HG03095 (cell line): ENCODE results near the gene RABGAP1L.
"Not testable (repeated sequence)": the region's sequence is repeated elsewhere in the genome, so short reads cannot be mapped to it uniquely, and the experiment has no call there.

Experiments
- ATAC-seq: cut with Tn5 transposase; IDR thresholded peaks from one replicate; pipeline ENCODE4 v1.9.1; 2021; ENCODE audit warnings: moderate library complexity; ENCODE audit not compliant: unreplicated experiment

Gene RABGAP1L

GRCh38 chr1:174696026-174696821 lies 536.9 kb downstream of the RABGAP1L start:
- ATAC-seq, result no peak

- ATAC-seq, result no peak
These were observed 541.0 kb downstream of the RABGAP1L start for GRCh38 chr1:174700314-174700713.

- ATAC-seq, result no peak
These were observed 541.5 kb downstream of the RABGAP1L start for GRCh38 chr1:174700775-174701174.

GRCh38 chr1:174701565-174701964 lies 542.2 kb downstream of the RABGAP1L start:
- no peak for ATAC-seq

GRCh38 chr1:174702011-174702410 lies 542.7 kb downstream of the RABGAP1L start:
- no peak for ATAC-seq

- no peak for ATAC-seq
These were observed 544.0 kb downstream of the RABGAP1L start for GRCh38 chr1:174703309-174703708.

GRCh38 chr1:174704300-174704699 lies 545.0 kb downstream of the RABGAP1L start:
- ATAC-seq, result no peak

- ATAC-seq, result no peak
These were observed 551.8 kb downstream of the RABGAP1L start for GRCh38 chr1:174710868-174711845.

- ATAC-seq, result not testable (repeated sequence)
These were observed 552.5 kb downstream of the RABGAP1L start for GRCh38 chr1:174711848-174712247.

- no peak for ATAC-seq
These were observed 553.2 kb downstream of the RABGAP1L start for GRCh38 chr1:174712541-174712940.

- ATAC-seq, result no peak
These were observed 554.5 kb downstream of the RABGAP1L start for GRCh38 chr1:174713796-174714195.

- ATAC-seq, result no peak
These were observed 559.9 kb downstream of the RABGAP1L start for GRCh38 chr1:174719194-174719593.

GRCh38 chr1:174720618-174721017 lies 561.3 kb downstream of the RABGAP1L start:
- no peak for ATAC-seq

GRCh38 chr1:174721246-174721645 lies 561.9 kb downstream of the RABGAP1L start:
- no peak for ATAC-seq

GRCh38 chr1:174723816-174724215 lies 564.5 kb downstream of the RABGAP1L start:
- no peak for ATAC-seq

GRCh38 chr1:174724219-174724618 lies 564.9 kb downstream of the RABGAP1L start:
- ATAC-seq, result no peak

- no peak for ATAC-seq
These were observed 567.0 kb downstream of the RABGAP1L start for GRCh38 chr1:174726167-174726879.

- no peak for ATAC-seq
These were observed 567.7 kb downstream of the RABGAP1L start for GRCh38 chr1:174726880-174727585.

GRCh38 chr1:174734270-174734669 lies 575.0 kb downstream of the RABGAP1L start:
- no peak for ATAC-seq

GRCh38 chr1:174736831-174737230 lies 577.5 kb downstream of the RABGAP1L start:
- ATAC-seq, result no peak
